IMR-90 (cell line): ENCODE measurements around the gene SERPINB1. TPM values are rescaled to one million over a fixed set of nuclear protein-coding genes. Genes with fewer than 3 reads are reported as not detected.

Experiments used
- ATAC-seq: fragments of 200-7000 bp; cut with Tn5 transposase; 2 replicates; pipeline ENCODE4 v1.9.1; 2020; ENCODE audit warnings: low read depth, mild to moderate bottlenecking, moderate library complexity
- BruUV-seq: library from RNA; stranded (reverse); fragments of 400-500 nt; replicated peaks from 2 replicates; lab custom pipeline; 2021; lab: Mats Ljungman, UMichigan
- CTCF ChIA-PET: fragments of 300-600 bp; formaldehyde crosslinking; extraction: SDS; loops from one replicate; lab custom pipeline; 2021; ENCODE audit warnings: antibody characterized with exemption; lab: Yijun Ruan, JAX
- POLR2A ChIA-PET: fragments of 300-600 bp; sonication (Branson Sonifier 250); formaldehyde crosslinking; loops from one replicate; lab custom pipeline; 2022; ENCODE audit warnings: antibody characterized with exemption; ENCODE audit not compliant: unreplicated experiment; lab: Charles Lee
- DNase-seq: peaks from one replicate; pipeline ENCODE4 v3.0.0; 2013
- H2AFZ ChIP-seq: replicated peaks from 2 replicates; pipeline ENCODE3; 2013; ENCODE audit warnings: low read length, mild to moderate bottlenecking; ENCODE audit not compliant: poor library complexity
- H2AK5ac ChIP-seq: 2 replicates; pipeline ENCODE4 v1.6.1; 2013; ENCODE audit warnings: low read depth, low read length, inconsistent platforms
- H2AK9ac ChIP-seq: replicated peaks from 2 replicates; pipeline ENCODE3; 2013; ENCODE audit warnings: mild to moderate bottlenecking, low read depth, low read length, moderate library complexity; ENCODE audit not compliant: poor library complexity
- H2BK120ac ChIP-seq: 2 replicates; pipeline ENCODE4 v1.6.1; 2013; ENCODE audit warnings: low read depth, low read length, inconsistent platforms
- H2BK15ac ChIP-seq: 3 replicates; pipeline ENCODE4 v1.6.1; 2013; ENCODE audit warnings: low read depth, low read length, inconsistent platforms
- H2BK20ac ChIP-seq: 2 replicates; pipeline ENCODE4 v1.6.1; 2013; ENCODE audit warnings: low read depth, mild to moderate bottlenecking, inconsistent platforms, low read length, moderate library complexity
- H2BK5ac ChIP-seq: 2 replicates; pipeline ENCODE4 v1.6.1; 2013; ENCODE audit warnings: mild to moderate bottlenecking, low read depth, low read length, inconsistent platforms; ENCODE audit not compliant: poor library complexity, severe bottlenecking
- H3K14ac ChIP-seq: replicated peaks from 2 replicates; pipeline ENCODE4 v1.6.1; 2013; ENCODE audit warnings: low read depth, low read length, inconsistent platforms
- H3K18ac ChIP-seq: 2 replicates; pipeline ENCODE4 v1.6.1; 2013; ENCODE audit warnings: low read depth, low read length, control low read depth
- H3K23ac ChIP-seq: 2 replicates; pipeline ENCODE4 v1.6.1; 2013; ENCODE audit warnings: low read depth, low read length, inconsistent platforms
- H3K27ac ChIP-seq: 2 replicates; pipeline ENCODE4 v1.5.1; 2013; ENCODE audit warnings: mild to moderate bottlenecking, control low read depth, low read length; ENCODE audit not compliant: insufficient read depth
- H3K27me3 ChIP-seq: 2 replicates; pipeline ENCODE4 v1.6.1; 2013; ENCODE audit warnings: low read length; ENCODE audit not compliant: control insufficient read depth, insufficient read depth
- H3K36me3 ChIP-seq: 2 replicates; pipeline ENCODE4 v1.6.1; 2013; ENCODE audit warnings: low read length, mixed read lengths; ENCODE audit not compliant: control insufficient read depth, insufficient read depth
- H3K4ac ChIP-seq: 2 replicates; pipeline ENCODE4 v1.6.1; 2013; ENCODE audit warnings: low read depth, low read length, inconsistent platforms
- H3K4me1 ChIP-seq: 2 replicates; pipeline ENCODE4 v1.6.1; 2013; ENCODE audit warnings: low read length, mixed read lengths; ENCODE audit not compliant: control insufficient read depth, insufficient read depth
- H3K4me2 ChIP-seq: 2 replicates; pipeline ENCODE4 v1.6.1; 2013; ENCODE audit warnings: low read depth, mild to moderate bottlenecking, control low read depth, low read length, moderate library complexity
- H3K4me3 ChIP-seq: 2 replicates; pipeline ENCODE4 v1.5.1; 2013; ENCODE audit warnings: low read depth, mild to moderate bottlenecking, control low read depth, low read length, moderate library complexity; ENCODE audit not compliant: insufficient read depth
- H3K56ac ChIP-seq: 2 replicates; pipeline ENCODE4 v1.6.1; 2013; ENCODE audit warnings: low read length, inconsistent platforms; ENCODE audit not compliant: insufficient read depth; ENCODE audit errors: extremely low read depth
- H3K79me1 ChIP-seq, 2 experiments: 2 replicates each; pipeline ENCODE4 v1.6.1; 2013; ENCODE audit warnings: low read length in 2 of 2, inconsistent platforms in 1 of 2, low read depth in 1 of 2
- H3K9ac ChIP-seq: 2 replicates; pipeline ENCODE4 v1.6.1; 2013; ENCODE audit warnings: low read depth, low read length, control low read depth
- H3K9me1 ChIP-seq: 2 replicates; pipeline ENCODE4 v1.6.1; 2013; ENCODE audit warnings: low read length, inconsistent platforms; ENCODE audit not compliant: insufficient read depth
- H3K9me3 ChIP-seq: 2 replicates; pipeline ENCODE4 v1.6.1; 2013; ENCODE audit warnings: low read length; ENCODE audit not compliant: control insufficient read depth, insufficient read depth
- H4K20me1 ChIP-seq: 2 replicates; pipeline ENCODE4 v1.6.1; 2013; ENCODE audit warnings: low read length, inconsistent platforms; ENCODE audit not compliant: insufficient read depth
- H4K5ac ChIP-seq: 2 replicates; pipeline ENCODE4 v1.6.1; 2013; ENCODE audit warnings: mild to moderate bottlenecking, low read depth, low read length, control low read depth
- H4K8ac ChIP-seq, 2 experiments: 2 replicates each; pipeline ENCODE4 v1.6.1; 2013; ENCODE audit warnings: low read depth in 2 of 2, low read length in 2 of 2, control low read depth in 1 of 2, inconsistent platforms in 1 of 2
- H4K91ac ChIP-seq: 2 replicates; pipeline ENCODE4 v1.6.1; 2013; ENCODE audit warnings: low read depth, low read length, inconsistent platforms; ENCODE audit not compliant: insufficient read depth
- CEBPB ChIP-seq: IDR thresholded peaks from 2 replicates; pipeline ENCODE4 v1.6.1; 2012; ENCODE audit warnings: low read depth, low read length, improper control_type of control experiment
- CHD1 ChIP-seq: IDR thresholded peaks from 2 replicates; pipeline ENCODE4 v1.6.1; 2012; ENCODE audit warnings: low read depth, low read length, improper control_type of control experiment
- CTCF ChIP-seq: conservative IDR thresholded peaks from 2 replicates; pipeline ENCODE4 v1.5.1; 2012; ENCODE audit warnings: mild to moderate bottlenecking, low read depth, low read length, improper control_type of control experiment
- ELK1 ChIP-seq: fragments of 150-350 bp; IDR thresholded peaks from 2 replicates; pipeline ENCODE4 v1.6.1; 2016; ENCODE audit warnings: low read depth, mild to moderate bottlenecking, low read length, moderate library complexity, borderline replicate concordance
- FOS ChIP-seq: fragments of 150-350 bp; IDR thresholded peaks from 2 replicates; pipeline ENCODE4 v1.6.1; 2016; ENCODE audit warnings: low read depth, low read length
- NFE2L2 ChIP-seq: fragments of 150-350 bp; IDR thresholded peaks from 2 replicates; pipeline ENCODE4 v1.6.1; 2016; ENCODE audit warnings: low read depth, mild to moderate bottlenecking, low read length
- POLR2A ChIP-seq: IDR thresholded peaks from 2 replicates; pipeline ENCODE4 v1.6.1; 2012; ENCODE audit warnings: mild to moderate bottlenecking, low read depth, low read length
- RAD21 ChIP-seq: IDR thresholded peaks from 2 replicates; pipeline ENCODE4 v1.6.1; 2012; ENCODE audit warnings: low read length, improper control_type of control experiment
- SMC3 ChIP-seq: fragments of 150-350 bp; IDR thresholded peaks from 2 replicates; pipeline ENCODE4 v1.6.1; 2016; ENCODE audit warnings: low read depth, mild to moderate bottlenecking, antibody characterized with exemption, low read length, moderate library complexity
- USF2 ChIP-seq: fragments of 150-350 bp; IDR thresholded peaks from 2 replicates; pipeline ENCODE4 v1.6.1; 2017; ENCODE audit warnings: mild to moderate bottlenecking, antibody characterized with exemption, low read length, low read depth
- WGBS, 2 experiments: methylation state at CpG; one replicate each; pipeline versions ENCODE4 v1.1.5 to v1.1.7; 2013; ENCODE audit warnings: missing lambda C conversion rate in 2 of 2; ENCODE audit not compliant: insufficient read length in 1 of 2; ENCODE audit errors: extremely low coverage in 2 of 2; 5-methylcytosine and 5-hydroxymethylcytosine counted together
- dilution Hi-C: fragments of 300-500 bp; cut with HindIII; formaldehyde crosslinking; loops from one replicate; pipeline ENCODE4 v1.14.3; 2018; ENCODE audit warnings: low sequenced_read_pairs; ENCODE audit not compliant: unreplicated experiment
- in situ Hi-C: fragments of 300-500 bp; cut with MboI; formaldehyde crosslinking; loops from 3 replicates; pipeline ENCODE4 v1.14.3; 2019; ENCODE audit warnings: low sequenced_read_pairs, inconsistent platforms, mixed read lengths
- intact Hi-C: fragments of 100-400 bp; cut with micrococcal nuclease; formaldehyde crosslinking; loops from 2 replicates; pipeline ENCODE4 v1.10.0; 2022
- polyA plus RNA-seq, 3 experiments: library from polyadenylated mRNA; depleted of rRNA; stranded (reverse); fragments of >200 nt; gene quantifications; 2 replicates each; pipeline ENCODE4 v1.2.3, GENCODE V29; 2012; ENCODE audit warnings: low replicate concordance in 1 of 3
- total RNA-seq: library from RNA; depleted of rRNA; stranded (reverse); fragments of >200 nt; gene quantifications from 2 replicates; pipeline ENCODE4 v1.2.3, GENCODE V29; 2012

SERPINB1 gene
- total and polyA plus RNA-seq, 2 of the 4 experiments (the other 2 are of a cell fraction): 6.1 to 9.1 TPM

GRCh38 chr6:2798586-2799134 is 43.0 kb downstream of the SERPINB1 start:
- TF ChIP-seq POLR2A: no peak
- TF ChIP-seq CEBPB: no peak
- TF ChIP-seq FOS: no peak
- no peak for TF ChIP-seq RAD21
- no peak for TF ChIP-seq CTCF
- no peak for TF ChIP-seq SMC3
- no peak for TF ChIP-seq USF2
- TF ChIP-seq CHD1: no peak
- TF ChIP-seq ELK1: no peak
- TF ChIP-seq NFE2L2: no peak
- 67% methylated on average over 3 of the region's 11 CpGs; no CpG with 5 or more reads in 1 of the 2 experiments for WGBS, 2 experiments
- Histone ChIP-seq H2AFZ (no peak overlapping the region), H4K20me1 (no peaks in the 10 kb centered on the region), H3K14ac (no peak overlapping the region), H4K8ac (no peak overlapping the region), H3K23ac (no peak overlapping the region), H4K91ac (no peak overlapping the region), H3K9me1 (peaks cover 21% of the 10 kb centered on the region), H3K18ac (no peak overlapping the region), H2AK5ac (no peak overlapping the region), H3K4ac (peak overlapping the region; percentile 43; the same call in 1 of the 2 replicates), H2BK15ac (no peak overlapping the region), H3K27me3 (no peaks in the 10 kb centered on the region), H2AK9ac (no peak overlapping the region), H3K4me2 (no peak overlapping the region), H3K56ac (no peak overlapping the region), H3K79me1 (peaks cover 3 to 40% of the 10 kb centered on the region in 2 experiments; a peak in 2 of 4 replicates), H3K4me1 (0 out of 2 replicates have a peak, but pooled peaks cover 3% of the 10 kb centered on the region), H3K4me3 (no peak overlapping the region), H2BK120ac (no peak overlapping the region), H3K9ac (no peak overlapping the region), H3K36me3 (no peaks in the 10 kb centered on the region), H4K5ac (no peak overlapping the region; the same call in 1 of the 2 replicates), H3K9me3 (no peaks in the 10 kb centered on the region), H2BK20ac (no peak overlapping the region), H3K27ac (no peak overlapping the region), H2BK5ac (no peak overlapping the region)
- dilution Hi-C loops: no loop called here
- POLR2A ChIA-PET: no interaction called here
- intact Hi-C loops: no loop called here
- in situ Hi-C loops: loop anchor here (10.0 kb wide), 1 partner anchor 136 kb away; no protein-coding TSS in a partner anchor
- no peak for ATAC-seq
- CTCF ChIA-PET: no interaction called here
- no TSS peak for BruUV-seq
- DNase-seq: no peak
